OCI-LY1 (cell line): ENCODE results near the gene PIBF1.

Experiments used
- CTCF ChIP-seq: fragments of 200-600 bp; sonication (generic), shearing (Covaris generic); IDR thresholded peaks from 2 replicates; pipeline ENCODE4 v1.5.1; 2017; ENCODE audit warnings: mild to moderate bottlenecking, antibody characterized with exemption, low read length, moderate library complexity, mixed read lengths
- EZH2 ChIP-seq: fragments of 200-600 bp; sonication (generic), shearing (Covaris generic); IDR thresholded peaks from 2 replicates; pipeline ENCODE4 v1.8.0; 2017; ENCODE audit warnings: borderline replicate concordance, mixed run types, mild to moderate bottlenecking, antibody characterized with exemption, low read length, moderate library complexity, mixed read lengths

DNA sequence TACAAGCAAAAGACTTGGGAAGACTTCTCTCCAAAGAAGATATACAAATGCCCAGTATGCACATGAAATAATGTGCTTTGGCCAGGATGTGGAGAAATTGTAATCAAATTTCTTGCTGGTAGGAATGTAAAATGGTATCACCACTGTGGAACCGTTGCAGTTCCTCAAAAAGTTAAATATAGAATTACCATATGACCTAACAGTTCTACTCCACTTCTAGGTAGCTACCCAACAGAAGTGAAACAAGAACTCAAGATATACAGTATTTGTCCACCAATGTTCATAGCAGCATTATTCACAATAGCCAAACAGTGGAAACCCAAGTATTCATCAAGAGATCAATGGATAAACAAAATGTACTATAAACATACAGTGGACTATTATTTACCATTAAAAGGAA is 181.8 kb downstream of the PIBF1 start:
- TF ChIP-seq EZH2 (no peak), CTCF (no peak)
